GM21381 (cell line): ENCODE data around the gene FAM193A.
"Not testable (repeated sequence)": the region's sequence is repeated elsewhere in the genome, so short reads cannot be mapped to it uniquely, and the experiment has no call there.

ENCODE experiments used
- ATAC-seq: cut with Tn5 transposase; IDR thresholded peaks from one replicate; pipeline ENCODE4 v1.9.1; 2021; ENCODE audit warnings: mild to moderate bottlenecking, moderate library complexity; ENCODE audit not compliant: unreplicated experiment

The FAM193A gene

GRCh38 chr4:2767046-2767704, 230.7 kb downstream of the FAM193A start:
- ATAC-seq = no peak

GRCh38 chr4:2767705-2768074, 231.2 kb downstream of the FAM193A start:
- no peak for ATAC-seq

- ATAC-seq = no peak
Measured at GRCh38 chr4:2768124-2768523, 231.7 kb downstream of the FAM193A start.

GRCh38 chr4:2768921-2769336, 232.5 kb downstream of the FAM193A start:
- ATAC-seq = no peak

GRCh38 chr4:2771264-2771663, 234.8 kb downstream of the FAM193A start:
- no peak for ATAC-seq

- ATAC-seq = not testable (repeated sequence)
Measured at GRCh38 chr4:2780643-2781042, 244.2 kb downstream of the FAM193A start.

- ATAC-seq = no peak
Measured at GRCh38 chr4:2781911-2782310, 245.5 kb downstream of the FAM193A start.
